HG03025 (cell line): ENCODE data around the gene SAYSD1.
"Not testable (repeated sequence)": the region's sequence is repeated elsewhere in the genome, so short reads cannot be mapped to it uniquely, and the experiment has no call there.

Experiments used
- ATAC-seq: cut with Tn5 transposase; IDR thresholded peaks from one replicate; pipeline ENCODE4 v1.9.1; 2021; ENCODE audit warnings: mild to moderate bottlenecking, moderate library complexity; ENCODE audit not compliant: unreplicated experiment, low FRiP score

Gene SAYSD1

DNA sequence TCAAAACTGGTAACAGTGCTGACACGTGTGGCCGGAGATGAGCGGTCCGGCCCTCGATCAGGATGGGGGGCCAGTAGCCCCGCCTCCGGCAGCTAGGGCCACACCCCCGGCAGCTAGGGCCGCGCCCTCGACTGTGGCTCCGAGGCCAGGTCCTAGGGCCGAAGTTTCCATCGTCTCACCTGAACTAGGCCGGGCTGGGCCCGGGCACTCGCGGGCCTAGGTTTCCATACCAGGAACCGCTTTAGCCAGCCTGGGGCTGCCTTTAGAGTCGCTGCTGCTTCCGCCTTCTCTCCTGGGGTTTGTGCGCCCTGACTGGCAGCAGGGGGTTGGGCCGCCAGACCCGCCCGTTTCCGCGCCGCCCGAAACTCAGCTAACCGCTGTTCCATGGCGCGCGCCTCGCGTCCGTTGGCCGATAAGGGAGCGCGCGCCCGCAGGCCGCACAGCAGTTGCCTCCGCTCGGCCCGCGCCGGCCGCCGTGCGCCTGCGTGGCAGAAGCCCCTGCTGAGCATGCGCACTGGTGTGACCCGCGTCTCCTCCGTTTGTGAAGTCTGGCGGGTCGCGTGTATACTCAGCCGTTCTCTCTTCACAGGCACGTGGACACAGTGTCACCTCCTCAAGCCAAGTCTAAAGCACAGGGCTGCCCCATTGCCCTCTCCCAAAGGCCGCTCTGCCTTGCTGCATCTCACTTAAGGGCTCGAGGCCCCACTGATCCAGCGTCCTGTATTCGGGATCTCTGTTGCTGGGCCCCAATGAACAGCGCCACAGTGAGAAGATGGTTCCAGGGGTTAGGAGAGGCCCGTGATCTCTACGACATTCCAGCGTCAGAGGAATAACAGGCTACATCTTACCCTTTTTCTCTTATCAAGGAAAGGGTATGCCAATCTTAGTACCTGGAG lies at the start of gene SAYSD1:
Gene SAYSD1 (minus strand): TSS at position 483 of the 896 bp plus-strand sequence. CDS start 97 bp downstream, at position 386.
- peak; percentile 87 for ATAC-seq

GRCh38 chr6:39157511-39157910 lies 42.5 kb upstream of the SAYSD1 start:
- ATAC-seq: no peak

DNA sequence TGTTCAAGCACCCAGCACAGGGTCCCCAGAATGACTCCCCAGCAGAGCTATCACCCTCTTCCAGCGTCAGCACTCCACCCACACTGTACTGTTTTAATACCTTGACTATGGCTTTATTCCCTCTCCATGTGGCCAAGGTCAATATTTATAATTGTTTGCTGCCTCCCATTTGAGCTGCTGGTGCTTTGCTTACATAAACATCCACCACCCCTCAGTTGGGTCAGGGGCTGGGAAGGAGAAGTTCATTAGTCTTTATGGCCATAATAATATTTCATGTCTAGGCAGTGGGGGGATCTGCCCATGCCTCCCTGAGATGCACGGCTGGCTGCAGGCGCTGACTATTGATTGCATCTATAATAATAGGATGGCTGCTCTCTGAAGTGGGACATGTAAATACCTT lies 41.8 kb upstream of the SAYSD1 start:
- no peak for ATAC-seq

DNA sequence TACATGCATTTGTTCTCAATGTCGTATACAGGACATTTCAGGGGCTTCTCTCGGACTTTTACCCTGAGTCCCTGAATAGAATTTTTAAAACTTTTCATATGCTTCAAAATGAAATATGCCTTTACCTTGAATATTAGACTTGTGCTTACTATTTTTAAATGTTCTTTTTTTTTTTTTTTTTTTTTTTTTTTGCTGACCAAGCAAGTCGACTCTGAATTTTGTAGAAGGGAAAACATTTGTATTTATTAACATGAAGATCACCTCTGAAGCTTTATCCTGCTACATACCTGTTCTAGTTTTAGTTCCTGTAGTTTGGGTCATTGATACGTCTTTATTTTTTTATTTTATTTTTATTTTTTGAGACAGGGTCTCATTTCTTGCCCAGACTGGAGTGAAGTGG lies 39.7 kb upstream of the SAYSD1 start:
- no peak for ATAC-seq

DNA sequence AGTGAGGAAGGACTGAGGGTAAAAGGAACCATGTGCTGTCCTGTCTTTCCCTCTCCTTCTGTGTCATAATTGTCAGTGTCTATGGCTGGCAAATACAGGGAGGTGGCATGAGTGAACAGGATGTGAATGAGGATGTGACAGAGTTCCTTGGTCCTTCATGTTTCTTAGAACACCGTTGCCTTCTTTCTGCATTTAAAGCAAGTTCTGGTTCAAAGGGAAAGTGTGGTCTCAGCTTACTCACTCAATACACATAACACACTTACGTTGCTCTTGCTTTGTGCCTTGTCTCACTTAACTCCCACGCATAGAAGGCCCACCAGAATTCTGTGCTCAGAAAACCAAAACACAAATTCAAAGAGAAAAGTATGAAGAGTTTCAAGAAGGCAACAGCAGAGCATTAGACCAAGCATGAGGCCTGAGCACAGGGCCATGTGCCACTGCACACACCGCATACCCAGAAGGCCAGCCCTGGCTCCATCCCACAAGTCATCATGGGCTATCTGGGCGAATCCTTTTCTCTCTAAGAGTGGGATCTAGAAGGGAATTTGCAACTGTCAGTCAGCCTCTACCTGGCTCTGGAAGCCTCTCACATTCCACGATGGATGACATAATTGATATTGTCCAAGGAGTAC lies 38.9 kb upstream of the SAYSD1 start:
- no peak for ATAC-seq

GRCh38 chr6:39152262-39152661 lies 37.3 kb upstream of the SAYSD1 start:
- ATAC-seq: no peak

DNA sequence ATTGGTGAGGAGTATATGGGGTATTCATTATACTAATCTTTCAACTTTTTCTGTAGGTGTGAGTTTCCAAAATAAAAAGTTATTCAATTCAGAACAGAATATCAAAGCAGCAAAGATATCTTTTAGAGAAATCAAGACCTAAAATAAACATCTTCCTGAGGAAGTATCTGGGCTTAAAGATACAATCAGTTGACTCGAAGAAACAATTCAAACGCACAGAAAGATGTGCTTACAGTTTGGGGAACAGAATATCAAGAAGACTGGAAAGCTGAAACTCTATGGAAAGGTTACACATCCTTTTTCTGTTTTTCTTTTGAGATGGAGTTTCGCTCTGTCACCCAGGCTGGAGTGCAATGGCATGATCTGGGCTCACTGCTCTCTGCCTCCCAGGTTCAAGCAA lies 36.2 kb upstream of the SAYSD1 start:
- no peak for ATAC-seq

GRCh38 chr6:39144481-39145173 lies 29.6 kb upstream of the SAYSD1 start:
- no peak for ATAC-seq

DNA sequence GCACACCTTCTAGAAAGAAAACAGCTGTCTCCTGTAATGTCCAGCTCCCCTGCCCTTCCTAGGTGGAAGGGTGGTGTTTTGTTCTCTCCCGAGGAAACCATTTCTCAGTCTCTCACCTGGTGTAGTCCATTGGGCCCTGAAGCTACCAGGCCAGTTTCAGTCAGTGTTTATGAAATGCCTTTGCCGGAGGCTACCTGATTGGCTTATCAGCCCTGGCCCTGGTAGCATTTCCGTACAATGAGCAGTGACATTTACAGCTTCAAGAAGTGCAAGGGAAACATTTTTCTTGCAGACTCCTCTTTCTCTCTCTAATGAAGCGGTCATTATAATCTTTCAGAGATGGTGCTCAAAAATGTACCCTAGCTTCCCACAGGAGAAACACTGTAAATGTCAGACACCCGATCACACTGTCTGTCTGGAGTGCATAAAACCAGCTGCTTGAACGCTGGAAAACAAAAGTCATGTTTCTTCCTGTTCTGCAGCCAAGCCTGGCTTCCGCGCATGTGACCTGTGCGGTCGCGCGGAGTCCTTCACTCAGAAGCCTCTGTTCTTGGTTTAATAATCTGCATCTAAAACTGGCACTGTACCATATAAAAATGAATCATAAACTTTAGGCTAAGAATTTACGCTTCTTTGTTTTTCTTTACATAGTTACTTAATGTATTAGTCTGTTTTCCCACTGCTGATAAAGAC lies 28.4 kb upstream of the SAYSD1 start:
- no peak for ATAC-seq

DNA sequence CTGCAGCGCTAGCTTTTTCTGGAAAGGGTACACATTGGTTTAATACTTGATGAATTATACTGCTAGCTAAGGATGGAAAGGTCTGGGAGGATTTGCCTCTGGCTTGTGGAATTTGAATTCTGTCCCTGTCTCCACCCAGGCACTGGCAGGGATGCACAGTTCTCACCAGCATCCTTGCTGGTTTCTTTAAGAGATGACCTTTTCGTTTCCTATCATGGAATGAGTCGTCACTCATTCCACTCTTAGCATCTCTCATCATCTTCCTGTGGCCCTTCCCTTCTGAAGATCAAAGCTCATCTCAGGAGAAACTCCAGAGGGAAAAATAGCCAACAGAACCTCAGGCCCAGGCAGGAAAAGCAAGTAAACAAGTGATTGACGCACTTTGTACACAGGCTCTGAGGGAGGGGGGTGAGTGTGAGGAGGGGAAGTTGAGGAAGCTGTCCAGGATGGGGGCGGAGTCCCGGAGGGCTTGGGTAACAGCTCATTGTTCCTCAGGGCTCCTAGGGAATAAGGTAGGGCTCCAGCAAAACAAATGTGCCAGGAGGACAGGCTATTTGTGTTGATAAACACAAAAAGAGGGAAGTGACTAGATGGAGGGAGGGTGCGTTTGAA lies 25.7 kb upstream of the SAYSD1 start:
- no peak for ATAC-seq

- ATAC-seq: no peak
These were observed 22.3 kb upstream of the SAYSD1 start for GRCh38 chr6:39137245-39137644.

DNA sequence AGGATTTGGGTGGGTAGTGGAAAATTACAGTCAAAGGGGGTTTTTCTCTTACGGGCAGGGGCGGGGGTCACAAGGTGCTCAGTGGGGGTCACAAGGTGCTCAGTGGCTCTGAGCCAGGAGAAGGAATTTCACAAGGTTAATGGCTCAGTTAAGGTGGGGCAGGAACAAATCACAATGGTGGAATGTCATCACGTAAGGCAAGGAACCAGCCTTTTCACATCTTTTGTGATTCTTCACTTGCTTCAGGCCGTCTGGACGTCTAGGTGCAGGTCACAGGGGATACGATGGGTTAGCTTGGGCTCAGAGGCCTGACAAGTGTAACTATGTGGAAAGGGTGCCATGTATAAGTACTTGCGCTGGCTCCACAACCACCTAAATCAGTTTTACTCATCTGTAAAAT lies 21.2 kb upstream of the SAYSD1 start:
- ATAC-seq: not testable (repeated sequence)

DNA sequence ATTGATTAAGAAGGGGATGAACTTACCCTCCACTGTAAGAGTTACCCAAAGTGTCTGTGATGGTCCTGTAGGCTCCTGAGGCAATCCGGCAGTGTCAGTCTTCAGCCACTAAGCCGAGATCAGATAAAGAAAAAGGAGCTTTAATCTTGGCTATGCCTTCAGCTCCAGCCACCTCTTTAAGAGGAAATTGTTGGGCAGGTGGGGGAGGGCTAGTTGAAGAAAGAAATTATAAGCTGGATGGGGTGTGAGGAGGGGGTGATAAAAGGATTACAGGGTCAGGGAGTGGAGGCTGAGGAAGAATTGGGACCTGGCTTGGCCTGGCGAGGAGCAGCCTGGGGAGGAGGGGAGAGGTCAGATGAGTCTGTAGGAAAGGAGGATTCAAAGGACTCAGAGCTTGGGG lies 19.8 kb upstream of the SAYSD1 start:
- not testable (repeated sequence) for ATAC-seq

GRCh38 chr6:39130691-39131090 lies 15.7 kb upstream of the SAYSD1 start:
- no peak for ATAC-seq

GRCh38 chr6:39128832-39129231 lies 13.8 kb upstream of the SAYSD1 start:
- ATAC-seq: no peak

- ATAC-seq: no peak
These were observed 13.1 kb upstream of the SAYSD1 start for GRCh38 chr6:39128106-39128505.

DNA sequence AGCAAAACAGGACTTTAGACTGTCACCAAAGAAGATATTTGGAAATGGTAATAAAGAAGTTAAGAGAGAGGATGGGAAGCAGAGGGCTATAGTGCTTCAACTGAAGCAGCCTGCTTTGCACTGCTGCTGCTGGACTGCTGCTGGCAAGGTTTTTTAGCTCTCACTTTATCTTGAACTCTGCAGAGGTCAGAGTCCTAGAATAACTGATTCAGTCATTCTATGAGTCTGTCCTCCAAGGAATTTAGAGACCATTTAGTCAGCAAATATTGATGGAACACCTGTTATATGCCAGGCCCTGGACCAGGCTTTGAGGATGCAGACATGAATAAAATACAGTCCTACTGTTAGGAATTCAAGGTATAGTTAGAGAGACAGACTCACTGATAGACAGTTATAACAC lies 9.1 kb upstream of the SAYSD1 start:
- no peak for ATAC-seq

DNA sequence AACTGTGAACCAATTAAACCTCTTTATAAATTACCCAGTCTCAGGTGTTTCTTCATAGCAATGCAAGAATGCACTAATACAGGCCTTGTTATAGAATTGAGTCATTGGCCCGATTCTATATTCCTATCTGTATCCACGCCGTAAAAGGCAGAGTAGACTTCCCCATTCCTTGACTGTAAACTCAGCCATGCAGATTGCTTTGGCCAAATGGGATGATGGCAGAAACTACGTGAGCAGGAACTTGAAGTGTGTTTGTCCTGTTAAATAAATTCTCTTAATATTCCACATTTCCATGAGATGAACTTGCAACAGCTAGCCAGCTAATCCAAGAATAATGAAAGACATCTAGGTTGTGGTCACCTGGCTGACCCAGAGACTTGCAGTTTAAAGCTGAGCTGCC lies 3.9 kb upstream of the SAYSD1 start:
- no peak for ATAC-seq

DNA sequence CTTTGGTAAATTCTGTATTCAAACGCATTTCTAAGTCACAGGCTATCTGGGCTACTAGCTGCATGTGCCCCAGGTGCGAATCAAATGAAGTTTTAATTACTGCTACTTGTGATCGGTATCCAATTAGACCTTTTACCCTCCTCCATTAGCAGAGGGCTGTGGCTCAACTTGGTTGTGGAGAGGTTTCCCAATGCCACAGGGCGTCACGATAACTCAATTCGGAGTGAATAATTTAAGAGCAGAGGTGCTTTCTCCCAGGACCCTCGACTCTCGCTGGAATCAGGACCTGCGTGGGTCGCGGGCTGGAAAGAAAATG lies 640 bp downstream of the SAYSD1 start:
- ATAC-seq: peak; percentile 8

- ATAC-seq: no peak
These were observed 1.2 kb downstream of the SAYSD1 start for GRCh38 chr6:39113788-39114187.

GRCh38 chr6:39111280-39111679 lies 3.7 kb downstream of the SAYSD1 start:
- no peak for ATAC-seq
